Immature natural killer cell (primary cell): ENCODE measurements around the gene SAMD8. TPM values are rescaled to one million over a fixed set of nuclear protein-coding genes. Genes with fewer than 3 reads are reported as not detected.
"Not testable (repeated sequence)": the region's sequence is repeated elsewhere in the genome, so short reads cannot be mapped to it uniquely, and the experiment has no call there.

Source experiments
- DNase-seq, 3 donors: peaks; one replicate each; pipeline ENCODE4 v3.0.0; 2022; ENCODE audit warnings: mixed read lengths in 1 of 3
- H3K27ac Mint-ChIP-seq, 6 donors: one replicate each; pipeline ENCODE4 v1.8.0; 2020; ENCODE audit warnings: mixed read lengths in 6 of 6, mild to moderate bottlenecking in 5 of 6, inconsistent platforms in 4 of 6, moderate library complexity in 3 of 6
- H3K27me3 Mint-ChIP-seq, 3 donors: one replicate each; pipeline ENCODE4 v1.8.0; 2020 to 2021; ENCODE audit warnings: low read depth in 3 of 3, mild to moderate bottlenecking in 3 of 3, mixed read lengths in 3 of 3, moderate library complexity in 3 of 3, inconsistent platforms in 1 of 3
- H3K36me3 Mint-ChIP-seq, 3 donors: one replicate each; pipeline ENCODE4 v1.8.0; 2020; ENCODE audit warnings: mixed read lengths in 3 of 3, inconsistent platforms in 2 of 3, mild to moderate bottlenecking in 2 of 3
- H3K4me1 Mint-ChIP-seq, 2 donors: one replicate each; pipeline ENCODE4 v1.8.0; 2020; ENCODE audit warnings: inconsistent platforms in 2 of 2, mild to moderate bottlenecking in 2 of 2, mixed read lengths in 2 of 2, moderate library complexity in 1 of 2
- H3K4me3 Mint-ChIP-seq, 5 donors: one replicate each; pipeline ENCODE4 v1.8.0; 2020; ENCODE audit warnings: mild to moderate bottlenecking in 5 of 5, mixed read lengths in 5 of 5, inconsistent platforms in 3 of 5, moderate library complexity in 3 of 5
- H3K9me3 Mint-ChIP-seq, 6 donors: one replicate each; pipeline ENCODE4 v1.8.0; 2020; ENCODE audit warnings: mild to moderate bottlenecking in 6 of 6, mixed read lengths in 6 of 6, inconsistent platforms in 4 of 6, moderate library complexity in 3 of 6
- polyA plus RNA-seq, 3 donors: library from polyadenylated mRNA; unstranded; fragments of 300-500 nt; fragmentation: Illumina TruSeq; gene quantifications; one replicate each; pipeline ENCODE4 v1.2.3, GENCODE V29; 2021

SAMD8 gene
- polyA plus RNA-seq, 3 donors from 2014 or later: 5.2 to 12.6 (median 9.8) TPM

GRCh38 chr10:75207079-75207856 is 95.8 kb downstream of the SAMD8 start:
- DNase-seq: no peak
- H3K4me3 Mint-ChIP-seq: no peak overlapping the region
- peak overlapping the region in 4 of 6 donors; percentile 25 to 98 (median 54) for H3K27ac Mint-ChIP-seq
- no peaks in the 10 kb centered on the region for H3K9me3 Mint-ChIP-seq
- H3K4me1 Mint-ChIP-seq: peaks cover 17 to 19% of the 10 kb centered on the region in 2 donors
- H3K27me3 Mint-ChIP-seq: peaks cover 8 to 17% (median 11%) of the 10 kb centered on the region in 3 donors
- peaks cover 0 to 3% (median 0%) of the 10 kb centered on the region in 3 donors for H3K36me3 Mint-ChIP-seq

- H3K36me3 Mint-ChIP-seq: peaks cover 0 to 3% (median 3%) of the 10 kb centered on the region in 3 donors
- H3K27me3 Mint-ChIP-seq: peaks cover 8 to 17% (median 11%) of the 10 kb centered on the region in 3 donors
- no peak for DNase-seq
- peak overlapping the region in 3 of 6 donors; percentile 24 to 98 (median 34) for H3K27ac Mint-ChIP-seq
- H3K4me3 Mint-ChIP-seq: peak overlapping the region in 2 of 5 donors; percentile 50 to 64
- H3K9me3 Mint-ChIP-seq: no peaks in the 10 kb centered on the region
- peaks cover 22 to 24% of the 10 kb centered on the region in 2 donors for H3K4me1 Mint-ChIP-seq
Observed at GRCh38 chr10:75207857-75208144, 96.3 kb downstream of the SAMD8 start.

GRCh38 chr10:75208181-75208580 is 96.7 kb downstream of the SAMD8 start:
- Mint-ChIP-seq H3K4me1 (peaks cover 23 to 26% of the 10 kb centered on the region in 2 donors), H3K4me3 (peak overlapping the region in 4 of 5 donors; percentile 33 to 64 (median 50)), H3K27me3 (peaks cover 8 to 17% (median 9%) of the 10 kb centered on the region in 3 donors), H3K36me3 (peaks cover 0 to 3% (median 3%) of the 10 kb centered on the region in 3 donors), H3K9me3 (no peaks in the 10 kb centered on the region), H3K27ac (peak overlapping the region; percentile 34 to 98 (median 67))
- DNase-seq: no peak

- DNase-seq: no peak
- peaks cover 8 to 17% (median 9%) of the 10 kb centered on the region in 3 donors for H3K27me3 Mint-ChIP-seq
Observed at GRCh38 chr10:75209086-75209920, 97.8 kb downstream of the SAMD8 start.

GRCh38 chr10:75209921-75210281 is 98.4 kb downstream of the SAMD8 start:
- no peak for DNase-seq
- peak overlapping the region; percentile 96 to 100 (median 98) for H3K4me3 Mint-ChIP-seq
- peaks cover 26 to 34% of the 10 kb centered on the region in 2 donors for H3K4me1 Mint-ChIP-seq
- H3K27me3 Mint-ChIP-seq: peaks cover 8 to 17% (median 9%) of the 10 kb centered on the region in 3 donors
- H3K9me3 Mint-ChIP-seq: no peaks in the 10 kb centered on the region
- peaks cover 4 to 8% (median 7%) of the 10 kb centered on the region in 3 donors for H3K36me3 Mint-ChIP-seq
- H3K27ac Mint-ChIP-seq: peak overlapping the region; percentile 98 to 100 (median 100)

More at GRCh38 chr10:75209086-75209920, 97.8 kb downstream of the SAMD8 start:
- H3K36me3 Mint-ChIP-seq: peaks cover 4 to 8% (median 7%) of the 10 kb centered on the region in 3 donors
- peaks cover 26 to 33% of the 10 kb centered on the region in 2 donors for H3K4me1 Mint-ChIP-seq
- H3K27ac Mint-ChIP-seq: peak overlapping the region; percentile 98 to 100 (median 100)
- H3K4me3 Mint-ChIP-seq: peak overlapping the region; percentile 96 to 100 (median 98)
- no peaks in the 10 kb centered on the region for H3K9me3 Mint-ChIP-seq

- DNase-seq: peak; percentile 99
- Mint-ChIP-seq H3K27ac (peak within 1 kb of the TSS; percentile 98 to 100 (median 100)), H3K36me3 (peaks cover 4 to 8% (median 7%) of the 10 kb centered on the region in 3 donors), H3K9me3 (no peaks in the 10 kb centered on the region), H3K27me3 (peaks cover 8 to 15% (median 9%) of the 10 kb centered on the region in 3 donors), H3K4me1 (peaks cover 26 to 34% of the 10 kb centered on the region in 2 donors), H3K4me3 (peak within 1 kb of the TSS; percentile 96 to 100 (median 98))
Observed at GRCh38 chr10:75210282-75211006, 99.0 kb downstream of the SAMD8 start, which contains the start of gene VDAC2. Gene VDAC2 (plus strand): TSS chr10:75210796. CDS start chr10:75211159, 363 bp downstream.

- no peaks in the 10 kb centered on the region for H3K9me3 Mint-ChIP-seq
- peaks cover 8 to 15% (median 9%) of the 10 kb centered on the region in 3 donors for H3K27me3 Mint-ChIP-seq
- H3K27ac Mint-ChIP-seq: peak overlapping the region; percentile 93 to 100 (median 98)
- peaks cover 7 to 12% (median 8%) of the 10 kb centered on the region in 3 donors for H3K36me3 Mint-ChIP-seq
- peaks cover 29 to 39% of the 10 kb centered on the region in 2 donors for H3K4me1 Mint-ChIP-seq
- DNase-seq: peak in 2 of 3 donors; percentile 12 to 23
- H3K4me3 Mint-ChIP-seq: peak overlapping the region; percentile 92 to 98 (median 96)
Observed at GRCh38 chr10:75211007-75211691, 99.7 kb downstream of the SAMD8 start.

- Mint-ChIP-seq H3K4me1 (peaks cover 32 to 46% of the 10 kb centered on the region in 2 donors), H3K36me3 (peaks cover 11 to 15% (median 13%) of the 10 kb centered on the region in 3 donors), H3K4me3 (peak overlapping the region; percentile 64 to 98 (median 96)), H3K9me3 (no peaks in the 10 kb centered on the region), H3K27ac (peak overlapping the region; percentile 55 to 100 (median 86)), H3K27me3 (peaks cover 8 to 13% (median 9%) of the 10 kb centered on the region in 3 donors)
- DNase-seq: no peak
Observed at GRCh38 chr10:75212343-75212742, 100.9 kb downstream of the SAMD8 start.

GRCh38 chr10:75220274-75220673 is 108.8 kb downstream of the SAMD8 start:
- peaks cover 0 to 2% (median 0%) of the 10 kb centered on the region in 3 donors for H3K27me3 Mint-ChIP-seq
- H3K27ac Mint-ChIP-seq: peak overlapping the region in 1 of 6 donors; percentile 9
- DNase-seq: no peak
- H3K36me3 Mint-ChIP-seq: peaks cover 22 to 46% (median 27%) of the 10 kb centered on the region in 3 donors
- H3K4me3 Mint-ChIP-seq: no peak overlapping the region
- H3K9me3 Mint-ChIP-seq: no peaks in the 10 kb centered on the region
- H3K4me1 Mint-ChIP-seq: peaks cover 21 to 47% of the 10 kb centered on the region in 2 donors

GRCh38 chr10:75221492-75221891 is 110.0 kb downstream of the SAMD8 start:
- DNase-seq, H3K4me3 Mint-ChIP-seq, H3K27me3 Mint-ChIP-seq, H3K27ac Mint-ChIP-seq, H3K9me3 Mint-ChIP-seq: not testable (repeated sequence)
- peaks cover 20 to 51% of the 10 kb centered on the region in 2 donors for H3K4me1 Mint-ChIP-seq
- H3K36me3 Mint-ChIP-seq: peaks cover 17 to 47% (median 27%) of the 10 kb centered on the region in 3 donors

- H3K4me1 Mint-ChIP-seq: peaks cover 26 to 54% of the 10 kb centered on the region in 2 donors
- H3K36me3 Mint-ChIP-seq: peaks cover 19 to 44% (median 23%) of the 10 kb centered on the region in 3 donors
- peak overlapping the region in 2 of 6 donors; percentile 37 to 58 for H3K27ac Mint-ChIP-seq
- no peak overlapping the region for H3K4me3 Mint-ChIP-seq
- H3K9me3 Mint-ChIP-seq: no peaks in the 10 kb centered on the region
- peaks cover 0 to 2% (median 1%) of the 10 kb centered on the region in 3 donors for H3K27me3 Mint-ChIP-seq
- no peak for DNase-seq
Observed at GRCh38 chr10:75223507-75223906, 112.1 kb downstream of the SAMD8 start.

GRCh38 chr10:75226095-75226494 is 114.6 kb downstream of the SAMD8 start:
- Mint-ChIP-seq H3K27ac (peak overlapping the region in 3 of 6 donors; percentile 14 to 83 (median 64)), H3K36me3 (peaks cover 10 to 43% (median 11%) of the 10 kb centered on the region in 3 donors), H3K4me3 (no peak overlapping the region), H3K27me3 (peaks cover 1 to 6% (median 2%) of the 10 kb centered on the region in 3 donors), H3K9me3 (no peaks in the 10 kb centered on the region), H3K4me1 (peaks cover 29 to 61% of the 10 kb centered on the region in 2 donors)
- no peak for DNase-seq
